B cell (primary cell): ENCODE results near the gene ZNF630. TPM values are rescaled to one million over a fixed set of nuclear protein-coding genes. Genes with fewer than 3 reads are reported as not detected.
"Not testable (repeated sequence)": the region's sequence is repeated elsewhere in the genome, so short reads cannot be mapped to it uniquely, and the experiment has no call there.

Source experiments
- ATAC-seq: fragments of 200-7000 bp; cut with Tn5 transposase; one replicate; pipeline ENCODE4 v1.10.0; 2021; ENCODE audit warnings: low read depth, mild to moderate bottlenecking, moderate number of reproducible peaks, moderate library complexity
- CTCF ChIA-PET: fragments of 350-600 bp; sonication (Branson Sonifier 250); formaldehyde crosslinking; loops from one replicate; lab custom pipeline; 2021; ENCODE audit warnings: antibody characterized with exemption, inconsistent platforms; lab: Charles Lee
- POLR2A ChIA-PET: fragments of 350-600 bp; sonication (Branson Sonifier 250); formaldehyde crosslinking; loops from one replicate; lab custom pipeline; 2021; ENCODE audit warnings: antibody characterized with exemption; lab: Charles Lee
- DNase-seq: peaks from one replicate; pipeline ENCODE4 v3.0.0; 2013
- H2AFZ ChIP-seq: 2 replicates; pipeline ENCODE4 v1.6.1; 2012; ENCODE audit warnings: mild to moderate bottlenecking, low read depth, low read length; ENCODE audit not compliant: insufficient read depth, poor library complexity, severe bottlenecking
- H3K27ac ChIP-seq, 2 donors: 1 replicate in 1 of 2; 2 replicates in 1 of 2; pipeline ENCODE4 v1.5.1; 2012 to 2013; ENCODE audit warnings: low read length in 2 of 2, mild to moderate bottlenecking in 2 of 2, moderate library complexity in 1 of 2
- H3K27me3 ChIP-seq, 4 experiments: fragments of 200-600 bp in 1 of 4; sonication (generic) in 1 of 4; replicated peaks in 1 of 4; 1 replicate in 2 of 4; 2 replicates in 2 of 4; pipeline versions ENCODE4 v1.6.1 to v1.7.0; 2013 to 2016; ENCODE audit warnings: low read length in 3 of 4, mild to moderate bottlenecking in 2 of 4, mixed read lengths in 1 of 4, moderate library complexity in 1 of 4; ENCODE audit not compliant: insufficient read depth in 4 of 4, control insufficient read depth in 3 of 4; ENCODE audit errors: control extremely low read depth in 1 of 4
- H3K36me3 ChIP-seq, 2 experiments: replicated peaks in 1 of 2; 1 replicate in 1 of 2; 2 replicates in 1 of 2; pipeline versions ENCODE4 v1.6.1 to v1.7.1; 2013; ENCODE audit warnings: low read length in 1 of 2; ENCODE audit not compliant: insufficient read depth in 2 of 2, control insufficient read depth in 1 of 2; ENCODE audit errors: control extremely low read depth in 1 of 2, extremely low read depth in 1 of 2
- H3K4me1 ChIP-seq, 2 donors: fragments of 200-600 bp in 1 of 2; sonication (generic) in 1 of 2; 1 replicate in 1 of 2; 2 replicates in 1 of 2; pipeline versions ENCODE4 v1.5.1 to v1.6.1; 2013 to 2017; ENCODE audit warnings: low read length in 2 of 2; ENCODE audit not compliant: control insufficient read depth in 2 of 2, insufficient read depth in 2 of 2
- H3K4me2 ChIP-seq: replicated peaks from 2 replicates; pipeline ENCODE3; 2012; ENCODE audit warnings: mild to moderate bottlenecking, low read depth, low read length; ENCODE audit not compliant: poor library complexity, severe bottlenecking
- H3K4me3 ChIP-seq, 5 experiments: fragments of 200-600 bp in 1 of 5; sonication (generic) in 1 of 5; 1 replicate in 3 of 5; 2 replicates in 2 of 5; pipeline versions ENCODE4 v1.5.1 to v1.7.0; 2011 to 2016; ENCODE audit warnings: low read length in 4 of 5, mild to moderate bottlenecking in 4 of 5, low read depth in 2 of 5, control low read depth in 1 of 5, moderate library complexity in 1 of 5; ENCODE audit not compliant: insufficient read depth in 1 of 5; ENCODE audit errors: control extremely low read depth in 1 of 5, extremely low read depth in 1 of 5
- H3K79me2 ChIP-seq: fragments of 200-600 bp; sonication (generic); one replicate; pipeline ENCODE4 v1.6.0; 2016; ENCODE audit warnings: low read length; ENCODE audit not compliant: control insufficient read depth, insufficient read depth
- H3K9ac ChIP-seq: fragments of 200-600 bp; sonication (generic); 2 replicates; pipeline ENCODE4 v1.6.1; 2017; ENCODE audit warnings: mild to moderate bottlenecking, low read length, moderate library complexity
- H3K9me3 ChIP-seq, 3 donors: one replicate each; pipeline versions ENCODE4 v1.6.1 to v1.7.1; 2013; ENCODE audit warnings: low read length in 2 of 3; ENCODE audit not compliant: control insufficient read depth in 2 of 3, insufficient read depth in 1 of 3; ENCODE audit errors: control extremely low read depth in 1 of 3
- H4K20me1 ChIP-seq: 2 replicates; pipeline ENCODE4 v1.6.0; 2012; ENCODE audit warnings: mild to moderate bottlenecking, low read length; ENCODE audit not compliant: insufficient read depth, control insufficient read depth, poor library complexity, severe bottlenecking
- H3K27ac Mint-ChIP-seq: one replicate; pipeline ENCODE4 v1.8.0; 2021; ENCODE audit warnings: mixed read lengths
- H3K27me3 Mint-ChIP-seq: one replicate; pipeline ENCODE4 v1.8.0; 2021; ENCODE audit warnings: mixed read lengths
- H3K4me1 Mint-ChIP-seq: one replicate; pipeline ENCODE4 v1.8.0; 2021; ENCODE audit warnings: mixed read lengths
- H3K4me3 Mint-ChIP-seq: one replicate; pipeline ENCODE4 v1.8.0; 2021; ENCODE audit warnings: mixed read lengths
- H3K9me3 Mint-ChIP-seq: one replicate; pipeline ENCODE4 v1.8.0; 2022; ENCODE audit warnings: mixed read lengths; ENCODE audit not compliant: insufficient read depth
- EZH2 ChIP-seq: IDR thresholded peaks from 2 replicates; pipeline ENCODE4 v1.6.1; 2012; ENCODE audit warnings: borderline replicate concordance, low read depth, mild to moderate bottlenecking, moderate library complexity, low read length; ENCODE audit not compliant: insufficient read depth, poor library complexity, severe bottlenecking
- WGBS: methylation state at CpG from one replicate; pipeline ENCODE4 v1.1.5; 2013; ENCODE audit warnings: missing lambda C conversion rate; ENCODE audit not compliant: insufficient coverage; 5-methylcytosine and 5-hydroxymethylcytosine counted together
- intact Hi-C: fragments of 100-400 bp; cut with micrococcal nuclease; formaldehyde crosslinking; loops from one replicate; pipeline ENCODE4 v1.10.0; 2022
- polyA plus RNA-seq: library from polyadenylated mRNA; depleted of rRNA; stranded (reverse); fragments of >200 nt; gene quantifications from 2 replicates; pipeline ENCODE4 v1.2.3, GENCODE V29; 2012
- total RNA-seq, 2 donors: library from RNA; stranded (reverse); fragments of 120-200 nt in 1 of 2; gene quantifications; 1 replicate in 1 of 2; 2 replicates in 1 of 2; pipeline versions ENCODE4 v1.2.3 to v1.2.4, GENCODE V29; 2013 to 2022
- TF ChIP-seq, protein P1 (sequence below): fragments of 200-600 bp; IDR thresholded peaks from one replicate; pipeline ENCODE4 v1.8.0; 2022; ENCODE audit warnings: antibody characterized with exemption, mild to moderate bottlenecking

The ZNF630 gene
- total and polyA plus RNA-seq, 2 donors (not counting 1 experiment from before 2014, with no cell fraction given): 2.8 TPM; not detected in 1

DNA sequence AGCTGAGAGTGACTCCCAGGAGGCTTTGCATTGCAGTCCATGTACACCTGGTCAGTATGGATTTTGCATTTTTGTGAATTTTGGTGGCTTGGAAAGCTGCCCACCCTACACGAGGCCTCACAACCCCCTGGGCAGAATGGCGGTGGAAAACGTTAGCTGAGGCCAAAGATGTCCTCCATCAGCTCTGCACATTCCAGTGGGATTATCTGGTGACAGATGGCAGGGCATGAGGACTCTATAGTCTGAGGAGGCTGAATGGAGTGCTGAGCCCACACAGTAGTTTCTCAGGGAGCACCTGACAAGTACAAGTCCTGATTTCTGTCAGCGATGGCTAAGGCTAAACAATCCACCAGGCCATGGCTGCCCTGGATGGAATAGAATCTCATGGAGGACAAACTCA lies 43.9 kb downstream of the ZNF630 start:
- H3K9me3 ChIP-seq, H3K36me3 ChIP-seq, ATAC-seq, H2AFZ ChIP-seq, H3K27me3 Mint-ChIP-seq, H3K9ac ChIP-seq, H3K4me3 ChIP-seq, H3K4me2 ChIP-seq, DNase-seq, H3K4me1 Mint-ChIP-seq, H3K4me1 ChIP-seq, H3K27me3 ChIP-seq, H3K9me3 Mint-ChIP-seq, CTCF ChIA-PET, H3K4me3 Mint-ChIP-seq, POLR2A ChIA-PET, H3K79me2 ChIP-seq, H3K27ac Mint-ChIP-seq, H4K20me1 ChIP-seq, intact Hi-C loops, H3K27ac ChIP-seq: not testable (repeated sequence)
- WGBS: no CpG with 5 or more reads among the region's 4 CpGs

DNA sequence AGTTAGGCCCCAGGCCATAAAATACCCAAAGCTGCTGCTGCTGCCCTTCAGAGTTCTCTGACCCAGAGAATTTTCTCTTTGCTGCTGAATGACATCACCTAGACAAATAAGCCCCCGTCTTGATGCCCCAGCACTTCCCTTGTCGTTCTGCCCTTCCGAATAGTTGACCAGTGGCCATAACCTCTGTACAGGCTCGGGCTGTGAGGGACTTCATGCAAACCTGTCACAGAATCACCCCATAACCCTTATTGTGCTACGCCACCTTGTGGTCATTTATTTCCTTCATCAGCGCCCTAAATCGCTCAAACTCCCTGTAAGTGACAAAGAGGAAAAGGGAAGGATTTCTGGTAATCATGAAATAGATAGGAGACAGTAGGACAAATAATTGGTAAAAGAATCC lies 45.9 kb downstream of the ZNF630 start:
- WGBS: no CpG with 5 or more reads among the region's 7 CpGs
- H3K4me3 ChIP-seq: no peak overlapping the region
- no peaks in the 10 kb centered on the region for H3K27me3 ChIP-seq
- no peak overlapping the region for H2AFZ ChIP-seq
- intact Hi-C loops: no loop called here
- Mint-ChIP-seq H3K4me3 (no peak overlapping the region), H3K4me1 (no peaks in the 10 kb centered on the region), H3K9me3 (no peaks in the 10 kb centered on the region), H3K27ac (no peak overlapping the region), H3K27me3 (no peaks in the 10 kb centered on the region)
- H3K4me1 ChIP-seq: peaks cover 3 to 7% of the 10 kb centered on the region in 2 donors
- TF ChIP-seq, protein P1, sequence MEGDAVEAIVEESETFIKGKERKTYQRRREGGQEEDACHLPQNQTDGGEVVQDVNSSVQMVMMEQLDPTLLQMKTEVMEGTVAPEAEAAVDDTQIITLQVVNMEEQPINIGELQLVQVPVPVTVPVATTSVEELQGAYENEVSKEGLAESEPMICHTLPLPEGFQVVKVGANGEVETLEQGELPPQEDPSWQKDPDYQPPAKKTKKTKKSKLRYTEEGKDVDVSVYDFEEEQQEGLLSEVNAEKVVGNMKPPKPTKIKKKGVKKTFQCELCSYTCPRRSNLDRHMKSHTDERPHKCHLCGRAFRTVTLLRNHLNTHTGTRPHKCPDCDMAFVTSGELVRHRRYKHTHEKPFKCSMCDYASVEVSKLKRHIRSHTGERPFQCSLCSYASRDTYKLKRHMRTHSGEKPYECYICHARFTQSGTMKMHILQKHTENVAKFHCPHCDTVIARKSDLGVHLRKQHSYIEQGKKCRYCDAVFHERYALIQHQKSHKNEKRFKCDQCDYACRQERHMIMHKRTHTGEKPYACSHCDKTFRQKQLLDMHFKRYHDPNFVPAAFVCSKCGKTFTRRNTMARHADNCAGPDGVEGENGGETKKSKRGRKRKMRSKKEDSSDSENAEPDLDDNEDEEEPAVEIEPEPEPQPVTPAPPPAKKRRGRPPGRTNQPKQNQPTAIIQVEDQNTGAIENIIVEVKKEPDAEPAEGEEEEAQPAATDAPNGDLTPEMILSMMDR: no peak
- TF ChIP-seq EZH2: no peak
- no peak overlapping the region for H3K4me2 ChIP-seq
- ATAC-seq (no peak), DNase-seq (peak; percentile 72)
- no peaks in the 10 kb centered on the region for H3K36me3 ChIP-seq
- H3K27ac ChIP-seq: no peak overlapping the region
- POLR2A ChIA-PET: no interaction called here
- no peak overlapping the region for H3K9ac ChIP-seq
- CTCF ChIA-PET: no interaction called here
- H4K20me1 ChIP-seq: no peaks in the 10 kb centered on the region
- no peaks in the 10 kb centered on the region for H3K79me2 ChIP-seq
- no peaks in the 10 kb centered on the region for H3K9me3 ChIP-seq
